ENCODE results near the gene ADCY3. TPM values are rescaled to one million over a fixed set of nuclear protein-coding genes. Genes with fewer than 3 reads are reported as not detected.

Gene ADCY3
- 19.2 and 24.5 TPM in 2 replicates for total RNA-seq

DNA sequence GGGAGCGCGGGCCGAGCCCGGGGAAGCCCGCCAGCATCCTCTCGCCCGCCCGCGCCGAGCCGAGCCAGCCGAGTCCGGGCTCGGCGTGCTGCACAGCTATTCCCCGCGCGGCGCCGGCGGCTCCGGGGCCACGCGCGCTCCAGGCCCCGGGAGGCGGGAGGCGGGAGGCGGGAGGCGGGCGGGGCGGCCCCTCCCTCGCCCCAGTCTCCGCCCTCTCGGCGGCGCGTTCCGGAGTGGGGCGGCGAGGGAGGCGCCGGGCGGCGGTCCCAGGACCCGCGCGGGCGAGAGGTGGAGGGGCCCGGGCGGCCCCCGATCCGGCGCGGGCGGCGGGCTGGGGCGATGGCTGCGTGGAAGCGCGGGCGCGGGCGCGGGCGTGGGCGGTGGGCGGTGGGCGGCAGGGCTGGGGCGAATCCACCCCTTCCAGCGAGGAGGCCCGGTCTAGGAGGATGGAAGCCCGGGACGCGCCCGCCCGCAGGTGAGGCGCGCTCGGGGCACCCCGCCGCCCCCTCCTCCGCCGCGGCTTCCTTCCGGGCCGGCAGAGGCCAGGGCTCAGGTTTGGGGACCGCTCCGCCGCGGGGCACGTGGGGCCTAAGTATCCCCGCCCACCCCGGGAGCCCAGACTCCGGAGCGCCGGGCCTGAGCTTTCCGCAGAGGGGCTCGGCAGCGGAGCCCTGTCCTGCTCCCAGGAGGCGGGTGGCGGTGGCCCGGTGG lies at the start of gene ADCY3:
Gene ADCY3, minus strand, starts transcription at position 140 of the 711 bp plus-strand sequence. CDS start 1,250 bp downstream, outside the sequence.
- peak in 1 of 2 donors; percentile 52 for DNase-seq (ENCODE audit: low read depth in 2 of 2)

DNA sequence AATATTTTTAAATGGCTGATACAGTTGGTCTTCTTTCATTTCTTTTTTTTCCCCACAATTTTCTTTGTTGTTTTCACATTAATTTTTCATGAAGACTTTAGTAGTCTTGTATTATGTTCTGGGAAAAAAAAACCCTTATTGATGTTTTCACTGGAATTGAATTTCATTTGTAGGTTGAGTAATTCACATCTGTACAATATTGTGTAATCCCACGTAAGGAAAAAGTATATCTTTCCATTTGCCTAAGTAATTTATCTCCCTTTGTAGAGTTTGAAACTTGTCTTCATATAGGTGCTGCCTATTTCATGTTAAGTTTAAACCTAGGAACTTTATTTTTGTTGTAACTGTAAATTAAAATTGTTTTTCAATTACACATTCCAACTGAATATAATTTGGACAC lies 49.7 kb upstream of the ADCY3 start:
- DNase-seq (ENCODE audit: low read depth in 2 of 2), result no peak

DNA sequence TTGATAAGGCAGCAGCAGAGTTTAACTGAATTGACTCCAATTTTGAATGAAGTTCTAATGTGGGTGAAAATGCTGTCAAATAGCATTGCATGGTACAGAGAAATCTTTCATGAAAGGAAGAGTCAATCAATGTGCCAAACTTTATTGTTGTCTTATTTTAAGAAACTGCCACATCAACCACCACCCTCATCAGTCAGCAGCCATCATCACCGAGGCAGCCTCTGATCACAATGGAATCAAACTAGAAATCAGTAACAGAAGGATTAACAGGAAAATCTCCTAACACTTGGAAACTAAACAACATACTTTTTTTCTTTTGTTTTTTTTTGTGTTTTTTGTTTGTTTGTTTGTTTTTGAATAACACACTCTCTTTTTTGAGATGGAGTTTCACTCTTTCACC lies 41.9 kb upstream of the ADCY3 start:
- no peak for DNase-seq (ENCODE audit: low read depth in 2 of 2)

DNA sequence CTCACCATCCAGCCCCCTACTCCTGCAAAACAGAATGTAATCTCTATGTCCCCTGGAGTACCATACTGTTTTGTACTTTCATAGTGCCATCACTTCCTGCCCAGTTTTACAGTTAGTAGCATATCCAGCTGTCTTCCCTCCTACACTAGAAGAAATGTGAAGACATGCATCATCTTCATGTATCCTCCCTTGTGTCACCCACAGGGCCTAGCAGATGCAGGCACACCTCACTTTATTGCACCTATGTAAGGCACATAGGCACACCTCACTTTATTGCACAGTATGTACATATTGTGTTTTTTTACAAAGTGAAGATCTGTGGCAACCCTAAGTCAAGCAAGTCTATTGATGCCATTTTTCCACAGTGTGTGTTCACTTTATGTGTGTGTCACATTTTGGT lies 39.7 kb upstream of the ADCY3 start:
- no peak for DNase-seq (ENCODE audit: low read depth in 2 of 2)

GRCh38 chr2:24958411-24958935 lies 38.4 kb upstream of the ADCY3 start:
- peak; percentile 45 to 75 for DNase-seq (ENCODE audit: low read depth in 2 of 2)

DNA sequence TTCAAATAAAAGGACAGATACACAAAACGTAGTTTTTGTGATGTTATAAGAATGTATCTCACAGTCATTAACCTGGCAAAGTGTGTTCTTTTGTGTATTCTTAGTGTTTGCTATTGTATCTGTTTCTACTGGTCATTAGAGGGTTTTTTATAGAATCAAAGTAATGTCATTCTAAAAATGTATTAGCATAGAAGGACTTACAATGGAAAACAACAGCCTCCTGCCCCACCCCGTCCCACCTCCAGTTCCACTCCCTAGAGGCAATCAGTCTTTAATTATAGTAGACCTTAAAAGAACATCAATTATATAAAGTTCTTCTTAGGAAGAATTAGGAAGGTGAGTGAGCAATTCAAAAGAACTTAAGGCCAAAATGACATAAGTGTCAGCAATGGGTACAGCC lies 37.9 kb upstream of the ADCY3 start:
- DNase-seq (ENCODE audit: low read depth in 2 of 2), result no peak

GRCh38 chr2:24957221-24957620 lies 37.2 kb upstream of the ADCY3 start:
- no peak for DNase-seq (ENCODE audit: low read depth in 2 of 2)

- no peak for DNase-seq (ENCODE audit: low read depth in 2 of 2)
Measured at GRCh38 chr2:24955921-24956320, 35.9 kb upstream of the ADCY3 start.

GRCh38 chr2:24955232-24955631 lies 35.2 kb upstream of the ADCY3 start:
- DNase-seq (ENCODE audit: low read depth in 2 of 2), result no peak

- no peak for DNase-seq (ENCODE audit: low read depth in 2 of 2)
Measured at GRCh38 chr2:24950102-24950501, 30.1 kb upstream of the ADCY3 start.

DNA sequence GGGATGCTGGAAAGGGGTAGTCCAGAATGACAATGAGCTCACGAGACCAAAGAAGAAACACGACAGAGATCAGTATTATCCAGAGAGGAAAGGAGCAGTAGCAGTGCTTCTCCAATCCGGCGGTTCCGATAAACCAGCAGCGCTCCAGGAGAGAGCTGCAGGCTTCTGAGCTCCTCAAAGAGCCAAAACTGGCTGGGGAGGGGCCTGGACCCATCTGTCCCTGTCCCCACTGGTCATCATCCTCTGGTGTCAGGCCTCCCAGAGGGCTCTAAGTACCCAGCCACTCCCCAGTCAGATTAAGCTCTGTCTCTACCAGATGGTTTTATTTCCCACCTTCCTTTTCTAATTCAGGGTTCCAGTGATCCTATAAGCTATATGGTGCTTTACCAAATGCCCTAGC lies 28.5 kb upstream of the ADCY3 start:
- DNase-seq (ENCODE audit: low read depth in 2 of 2), result no peak

DNA sequence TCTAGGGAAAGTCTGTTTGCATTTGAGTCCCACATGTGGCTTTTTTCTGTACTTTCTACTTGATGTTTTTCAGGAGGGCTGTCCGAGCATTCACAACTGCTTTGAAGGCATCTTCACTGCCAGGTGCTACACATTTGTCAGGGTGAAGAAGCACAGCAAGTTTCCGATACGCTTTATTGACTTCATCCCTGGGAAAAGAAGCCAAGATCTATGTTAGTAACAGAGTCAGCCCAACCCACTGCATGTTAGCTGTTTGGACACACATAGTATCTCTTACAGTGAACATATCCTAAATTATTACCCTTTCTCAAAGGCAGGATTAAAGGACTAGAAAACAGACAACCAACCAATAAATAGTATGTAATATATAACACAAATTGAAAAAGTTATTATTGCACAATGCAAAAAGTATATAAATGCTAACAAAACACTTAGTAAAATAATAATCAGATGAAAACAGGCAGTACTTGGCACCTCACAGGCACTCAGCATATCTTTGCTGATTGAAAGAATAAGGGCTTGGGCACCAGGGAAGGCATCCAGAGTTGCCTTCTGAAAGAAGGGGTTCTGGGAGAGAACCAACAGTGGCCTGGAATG lies 27.6 kb upstream of the ADCY3 start:
- no peak for DNase-seq (ENCODE audit: low read depth in 2 of 2)

- no peak for DNase-seq (ENCODE audit: low read depth in 2 of 2)
Measured at GRCh38 chr2:24945907-24946306, 25.9 kb upstream of the ADCY3 start.

GRCh38 chr2:24943427-24944053 lies 23.5 kb upstream of the ADCY3 start:
- DNase-seq (ENCODE audit: low read depth in 2 of 2), result no peak

DNA sequence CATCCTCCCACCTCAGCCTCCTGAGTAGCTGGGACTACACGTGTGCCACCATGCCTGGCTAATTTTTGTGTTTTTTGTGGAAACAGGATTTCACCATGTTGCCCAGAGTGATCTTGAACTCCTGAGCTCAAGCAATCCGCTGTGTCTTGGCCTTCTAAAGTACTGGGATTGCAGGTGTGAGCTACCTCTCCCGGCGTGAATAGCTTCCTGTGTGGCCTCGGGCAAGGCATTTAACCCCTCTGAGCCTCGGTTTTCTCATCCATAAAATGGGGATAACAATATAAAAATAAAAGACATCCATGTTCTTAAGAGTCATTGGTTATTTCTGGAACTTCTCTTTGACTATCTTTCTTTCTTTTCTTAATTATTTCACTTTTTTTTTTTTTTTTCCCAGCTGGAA lies 19.3 kb upstream of the ADCY3 start:
- no peak for DNase-seq (ENCODE audit: low read depth in 2 of 2)

DNA sequence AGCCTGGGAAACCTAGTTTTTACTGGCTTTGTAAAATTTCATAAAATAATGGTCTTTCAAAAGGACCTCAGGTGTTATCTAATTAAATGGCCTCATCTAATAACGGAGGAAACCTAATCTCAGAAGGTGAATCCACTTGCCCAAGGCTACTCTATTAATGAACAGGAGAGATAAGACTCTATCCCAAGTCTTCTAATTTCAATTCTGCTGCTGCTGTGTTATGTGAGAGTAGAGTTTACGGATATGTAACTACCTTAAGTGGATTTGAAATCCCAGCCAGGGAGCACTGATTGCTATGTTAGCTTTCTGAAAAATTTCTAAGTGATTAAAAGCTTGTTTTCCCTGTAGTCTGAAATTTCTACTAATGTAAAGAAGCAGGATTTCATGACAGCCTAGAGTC lies 17.2 kb upstream of the ADCY3 start:
- no peak for DNase-seq (ENCODE audit: low read depth in 2 of 2)

- no peak for DNase-seq (ENCODE audit: low read depth in 2 of 2)
Measured at GRCh38 chr2:24935145-24935544, 15.1 kb upstream of the ADCY3 start.

- no peak for DNase-seq (ENCODE audit: low read depth in 2 of 2)
Measured at GRCh38 chr2:24932715-24933114, 12.7 kb upstream of the ADCY3 start.

- DNase-seq (ENCODE audit: low read depth in 2 of 2), result no peak
Measured at GRCh38 chr2:24930768-24931167, 10.7 kb upstream of the ADCY3 start.

DNA sequence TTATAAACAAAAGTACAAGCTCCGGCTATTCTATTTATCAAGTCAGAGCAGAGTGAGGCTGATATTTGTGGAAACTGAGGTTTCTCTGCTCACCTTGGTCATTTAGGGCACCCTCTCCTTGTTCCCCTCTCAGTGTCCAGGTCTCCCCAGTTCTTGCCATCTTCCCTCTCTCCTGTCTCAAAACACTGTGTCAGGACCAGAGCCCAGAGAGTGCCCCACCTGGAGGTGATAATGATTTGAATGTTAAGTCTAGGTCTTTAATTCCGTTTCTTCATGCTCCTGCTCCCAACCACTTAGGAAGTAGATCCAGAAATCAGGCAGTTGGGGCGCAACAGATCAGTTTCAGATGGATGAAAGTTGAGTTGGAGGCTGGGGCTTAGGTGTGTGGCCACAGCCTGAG lies 9.2 kb upstream of the ADCY3 start:
- DNase-seq (ENCODE audit: low read depth in 2 of 2), result no peak

DNA sequence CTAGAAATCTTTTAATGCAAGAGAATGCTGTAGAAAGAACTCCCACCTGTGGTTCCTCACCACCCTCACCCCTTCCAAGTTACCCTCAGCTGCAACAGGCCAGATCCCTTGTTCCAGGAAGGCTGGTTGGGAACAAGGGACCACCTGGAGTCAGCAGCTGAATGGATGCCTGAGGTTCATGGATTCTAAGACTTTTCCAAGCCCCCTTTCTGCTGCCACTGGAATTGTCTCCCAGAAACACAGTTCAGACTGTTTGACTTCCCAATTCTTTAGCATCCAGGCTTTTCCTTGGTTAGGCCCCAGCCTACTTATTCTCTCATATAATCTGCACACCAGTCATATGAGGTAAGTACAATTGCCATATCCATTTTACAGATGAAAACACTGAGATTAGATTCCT lies 8.0 kb upstream of the ADCY3 start:
- DNase-seq (ENCODE audit: low read depth in 2 of 2), result no peak

DNA sequence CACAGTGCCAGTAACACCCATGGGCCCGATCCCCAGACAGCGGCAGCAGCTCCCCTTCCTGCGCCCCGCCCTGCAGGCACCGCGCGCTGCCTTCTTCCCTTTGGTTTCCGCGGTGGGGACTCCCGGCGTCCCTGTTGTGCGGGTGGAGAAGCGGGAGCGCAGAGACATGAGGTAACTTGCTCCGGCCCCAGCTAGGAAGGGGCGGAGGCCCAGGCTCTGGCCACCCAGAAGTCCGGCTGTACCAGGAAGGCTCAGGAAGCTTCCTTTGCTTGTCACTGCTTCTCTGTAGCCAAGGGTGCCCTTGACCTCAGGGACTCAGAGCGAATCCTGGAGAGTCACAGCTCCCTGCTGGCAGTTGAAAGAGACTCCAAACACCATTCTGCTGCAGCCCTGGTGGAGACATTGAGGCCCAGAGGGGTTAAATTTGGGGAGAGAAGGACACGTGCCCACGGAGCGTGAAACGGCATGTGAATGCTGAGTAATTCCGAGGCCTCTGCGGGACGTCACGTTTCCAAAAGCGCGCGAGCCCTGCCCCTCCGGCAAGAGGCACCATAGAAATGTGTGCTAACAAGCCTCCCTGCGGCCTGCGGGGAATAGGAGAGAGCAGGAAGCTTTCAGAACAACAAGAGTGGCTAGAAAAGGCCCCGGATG lies 6.7 kb upstream of the ADCY3 start:
- DNase-seq (ENCODE audit: low read depth in 2 of 2), result no peak

Data from dermis microvascular lymphatic vessel endothelial cell (primary cell).